ENCODE data around the gene RELN.

- TF ChIP-seq CTCF (IDR thresholded peaks at IDR 0.05 in 2 of 3, conservative IDR thresholded peaks at IDR 0.05 in 1 of 3; ENCODE audit: control insufficient read depth in 2 of 3, extremely low read depth in 1 of 3, insufficient read depth in 1 of 3, low read depth in 3 of 3, low read length in 3 of 3): no peak
- no peak for TF ChIP-seq POLR2AphosphoS5 (IDR thresholded peaks at IDR 0.05; ENCODE audit: low read length)
- no peak for TF ChIP-seq ZBTB33 (IDR thresholded peaks at IDR 0.05)
- TF ChIP-seq RAD21 (IDR thresholded peaks at IDR 0.05; ENCODE audit: insufficient read depth, low read depth, low read length): no peak
Measured at GRCh38 chr7:103499976-103500375, 489.5 kb downstream of the RELN start.

Measured in GM12878 (cell line).